ENCODE data around the gene CHN2. TPM values are rescaled to one million over a fixed set of nuclear protein-coding genes. Genes with fewer than 3 reads are reported as not detected.

CHN2 gene
- polyA plus RNA-seq, 2 of the 4 experiments (the other 2 are of a cell fraction), result 0.06 TPM; not detected in 1

GRCh38 chr7:29216128-29216527 lies 21.6 kb downstream of the CHN2 start (continued):
- no peak for TF ChIP-seq KDM5A (IDR thresholded peaks at IDR 0.05)
- TF ChIP-seq HEYL (CRISPR knock-in tag; IDR thresholded peaks at IDR 0.05), result no peak

DNA sequence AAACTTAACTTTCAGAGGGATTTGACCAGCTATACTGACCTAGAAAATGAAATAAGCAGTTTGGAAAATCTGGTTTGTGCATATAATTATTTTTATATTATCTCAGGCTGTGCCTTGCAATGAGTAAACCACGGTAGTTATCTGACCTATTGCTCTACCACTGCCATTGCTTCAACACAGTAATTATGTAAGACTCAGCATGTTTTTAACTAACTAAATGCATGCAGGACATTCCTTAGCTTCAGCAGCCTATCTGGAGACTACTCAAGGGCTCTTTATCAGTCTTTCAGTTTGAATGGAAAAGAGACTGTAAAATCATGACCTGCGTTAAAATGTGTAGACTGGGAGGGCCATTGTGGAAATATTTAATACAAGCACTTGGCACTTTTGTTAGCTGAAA lies 22.5 kb downstream of the CHN2 start:
- FAIRE-seq, result no peak
- H3K27ac ChIP-seq, result no peak overlapping the region
- TF ChIP-seq RFX5 (IDR thresholded peaks at IDR 0.05), result no peak
- TF ChIP-seq POLR2A (IDR thresholded peaks at IDR 0.05; ENCODE audit: low read length), result no peak
- no peak for TF ChIP-seq CEBPB (IDR thresholded peaks at IDR 0.05)
- no peak for TF ChIP-seq RAD21 (conservative IDR thresholded peaks at IDR 0.05 in 1 of 2, IDR thresholded peaks at IDR 0.05 in 1 of 2)
- no peak for TF ChIP-seq MYC (IDR thresholded peaks at IDR 0.05; ENCODE audit: borderline replicate concordance, low read length)
- TF ChIP-seq, protein P1, sequence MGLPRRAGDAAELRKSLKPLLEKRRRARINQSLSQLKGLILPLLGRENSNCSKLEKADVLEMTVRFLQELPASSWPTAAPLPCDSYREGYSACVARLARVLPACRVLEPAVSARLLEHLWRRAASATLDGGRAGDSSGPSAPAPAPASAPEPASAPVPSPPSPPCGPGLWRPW (IDR thresholded peaks at IDR 0.05), result no peak
- TF ChIP-seq FOSL2 (IDR thresholded peaks at IDR 0.05), result no peak
- no peak for TF ChIP-seq FOSL2 (CRISPR knock-in tag; IDR thresholded peaks at IDR 0.05)
- TF ChIP-seq ZSCAN20 (CRISPR knock-in tag; IDR thresholded peaks at IDR 0.05), result no peak
- TF ChIP-seq TP53 (CRISPR knock-in tag; IDR thresholded peaks at IDR 0.05), result no peak
- TF ChIP-seq POLR2AphosphoS2 (conservative IDR thresholded peaks at IDR 0.05; ENCODE audit: low read length), result no peak
- no peak for TF ChIP-seq CHD4 (IDR thresholded peaks at IDR 0.05; ENCODE audit: borderline replicate concordance)
- no peak for TF ChIP-seq SREBF2 (IDR thresholded peaks at IDR 0.05)
- TF ChIP-seq RARB (CRISPR knock-in tag; IDR thresholded peaks at IDR 0.05), result no peak
- TF ChIP-seq KDM1A (IDR thresholded peaks at IDR 0.05; ENCODE audit: low read depth), result no peak
- TF ChIP-seq EHMT2 (IDR thresholded peaks at IDR 0.05; ENCODE audit: low read depth), result no peak
- no peak for TF ChIP-seq FOXS1 (CRISPR knock-in tag; IDR thresholded peaks at IDR 0.05)
- TF ChIP-seq, protein P2, sequence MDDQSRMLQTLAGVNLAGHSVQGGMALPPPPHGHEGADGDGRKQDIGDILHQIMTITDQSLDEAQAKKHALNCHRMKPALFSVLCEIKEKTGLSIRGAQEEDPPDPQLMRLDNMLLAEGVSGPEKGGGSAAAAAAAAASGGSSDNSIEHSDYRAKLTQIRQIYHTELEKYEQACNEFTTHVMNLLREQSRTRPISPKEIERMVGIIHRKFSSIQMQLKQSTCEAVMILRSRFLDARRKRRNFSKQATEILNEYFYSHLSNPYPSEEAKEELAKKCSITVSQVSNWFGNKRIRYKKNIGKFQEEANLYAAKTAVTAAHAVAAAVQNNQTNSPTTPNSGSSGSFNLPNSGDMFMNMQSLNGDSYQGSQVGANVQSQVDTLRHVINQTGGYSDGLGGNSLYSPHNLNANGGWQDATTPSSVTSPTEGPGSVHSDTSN (IDR thresholded peaks at IDR 0.05), result no peak
- no peak for TF ChIP-seq MAFK (IDR thresholded peaks at IDR 0.05; ENCODE audit: partially characterized antibody)
- no peak for TF ChIP-seq HEYL (CRISPR knock-in tag; IDR thresholded peaks at IDR 0.05)
- DNase-seq (ENCODE audit: low read depth in 1 of 2, low spot score in 1 of 2), result no peak
- no peak for ATAC-seq
- no peak overlapping the region for H3K4me2 ChIP-seq
- 0 out of 3 replicates have a peak, but pooled peaks cover 3% of the 10 kb centered on the region for H3K9me3 ChIP-seq
- ChIA-PET CTCF (no interaction called here), POLR2A (no interaction called here)
- H3K4me1 ChIP-seq, result no peaks in the 10 kb centered on the region
- H3K4me3 ChIP-seq, result no peak overlapping the region
- WGBS (ENCODE audit: missing lambda C conversion rate), result 52% methylated on average over 2 of the region's 2 CpGs

DNA sequence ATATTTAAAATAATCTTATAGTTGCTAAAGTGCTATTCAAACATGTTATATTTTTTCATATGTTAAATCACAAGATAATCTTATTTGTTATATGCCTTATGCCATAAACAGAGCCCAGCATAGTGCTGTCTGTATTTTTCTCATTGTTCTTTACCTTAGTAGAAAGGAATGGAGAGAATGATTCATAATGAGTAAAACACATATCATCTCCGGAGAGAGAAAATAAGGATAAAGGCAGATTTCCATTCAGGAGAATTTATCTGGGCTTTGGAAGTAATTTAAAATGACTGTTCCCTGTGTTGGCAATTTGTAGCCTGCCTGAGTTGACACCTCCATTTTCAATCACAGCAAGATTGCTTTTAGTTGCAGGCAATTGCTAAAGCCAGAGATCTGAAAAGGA lies 30.2 kb downstream of the CHN2 start:
- FAIRE-seq (no peak), DNase-seq (ENCODE audit: low read depth in 1 of 2, low spot score in 1 of 2) (no peak), ATAC-seq (no peak)
- CTCF ChIA-PET, result no interaction called here
- Histone ChIP-seq H3K4me3 (no peak overlapping the region), H3K4me2 (no peak overlapping the region), H3K9me3 (0 out of 3 replicates have a peak, but pooled peaks cover 3% of the 10 kb centered on the region), H3K27ac (no peak overlapping the region), H3K4me1 (no peaks in the 10 kb centered on the region)
- WGBS (ENCODE audit: missing lambda C conversion rate), result 9% methylated on average over 1 of the region's 1 CpG
- TF ChIP-seq, protein P1 (IDR thresholded peaks at IDR 0.05), result no peak
- TF ChIP-seq NR3C1 (IDR thresholded peaks at IDR 0.05) (no peak), MAFK (IDR thresholded peaks at IDR 0.05; ENCODE audit: partially characterized antibody) (no peak), TP53 (CRISPR knock-in tag; IDR thresholded peaks at IDR 0.05) (no peak), RCOR1 (IDR thresholded peaks at IDR 0.05; ENCODE audit: low read depth, low read length) (no peak), GATA3 (IDR thresholded peaks at IDR 0.05; ENCODE audit: borderline replicate concordance) (no peak), EHMT2 (IDR thresholded peaks at IDR 0.05; ENCODE audit: low read depth) (no peak), NFE2L2 (conservative IDR thresholded peaks at IDR 0.05; ENCODE audit: low read length) (no peak)
- POLR2A ChIA-PET, result no interaction called here

Data from A549 (cell line).